ENCODE data around the gene BAIAP2. TPM values are rescaled to one million over a fixed set of nuclear protein-coding genes. Genes with fewer than 3 reads are reported as not detected.
A peak's percentile ranks its signal among the peaks of the same experiment; 100 is the strongest.

The BAIAP2 gene
- total and polyA plus RNA-seq, 7 donors, result 6.5 to 52.3 (median 32.6) TPM

GRCh38 chr17:81080019-81080418 is 45.1 kb downstream of the BAIAP2 start:
- Histone ChIP-seq H3K36me3 (peaks cover 2 to 18% (median 7%) of the 10 kb centered on the region in 4 donors), H3K4me3 (no peak overlapping the region), H3K4me1 (peaks cover 0 to 61% (median 37%) of the 10 kb centered on the region in 4 donors), H3K27me3 (no peaks in the 10 kb centered on the region), H3K9me3 (no peaks in the 10 kb centered on the region), H3K27ac (no peak overlapping the region)
- TF ChIP-seq EP300 (IDR thresholded peaks at IDR 0.05) (no peak), POLR2A (IDR thresholded peaks at IDR 0.05) (no peak), POLR2AphosphoS5 (IDR thresholded peaks at IDR 0.05) (no peak)
- 71 to 83% methylated on average over 19 of the region's 19 CpGs for WGBS, 2 donors
- DNase-seq, result no peak
- intact Hi-C loops (cut with DNase I), result no loop called here

DNA sequence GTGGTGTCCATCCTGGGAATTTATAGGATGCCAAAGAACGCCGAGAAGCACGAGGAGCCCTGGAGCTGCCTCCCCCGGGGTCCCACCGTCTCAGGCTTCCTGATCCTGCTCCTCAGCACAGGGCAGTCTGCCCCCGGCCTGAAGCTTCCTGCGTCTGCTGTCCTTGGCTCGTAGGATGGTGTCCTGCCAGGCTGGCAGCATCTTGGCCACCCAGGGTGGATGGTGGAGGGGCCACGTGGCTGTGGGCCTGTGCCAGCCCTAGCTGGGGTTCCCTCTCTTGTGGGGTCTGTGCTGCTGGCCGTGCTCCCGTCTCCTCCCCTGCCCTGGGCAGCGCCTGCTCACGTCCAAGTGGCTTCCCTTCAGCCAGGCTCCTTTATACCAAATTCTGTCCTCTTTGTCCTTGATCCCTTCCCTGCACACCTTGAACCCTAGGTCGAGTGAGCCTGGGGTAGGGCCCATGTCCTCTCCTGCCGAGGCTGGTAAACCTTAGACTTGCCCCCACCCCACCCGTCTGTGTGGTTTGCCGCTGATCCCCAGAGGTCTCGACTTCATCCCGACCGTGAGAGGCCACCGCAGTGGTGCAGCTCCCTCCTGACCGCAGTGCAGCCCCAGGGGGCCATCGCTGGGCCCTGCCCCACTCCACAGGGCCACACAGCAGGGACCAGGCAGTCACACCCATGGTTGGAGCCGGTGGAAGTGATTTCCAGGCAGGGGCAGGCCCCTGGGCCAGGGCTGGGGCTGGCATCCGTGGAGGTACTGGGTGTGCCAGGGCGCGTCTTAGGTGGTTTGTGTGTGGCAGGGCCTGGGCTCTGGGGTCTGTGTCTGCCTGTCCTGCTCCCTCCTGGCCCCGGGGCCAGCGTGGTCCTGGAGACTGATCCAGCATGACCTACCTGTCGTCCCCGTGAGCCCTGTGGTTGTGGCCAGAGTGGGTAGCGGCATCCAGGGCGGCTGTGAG is 46.5 kb downstream of the BAIAP2 start:
- 88 to 91% methylated on average over 33 of the region's 33 CpGs for WGBS, 2 donors
- intact Hi-C loops (cut with DNase I), result no loop called here
- no peak overlapping the region for H3K4me3 ChIP-seq
- peaks cover 12 to 27% (median 19%) of the 10 kb centered on the region in 4 donors for H3K36me3 ChIP-seq
- H3K4me1 ChIP-seq, result peaks cover 0 to 61% (median 37%) of the 10 kb centered on the region in 4 donors
- no peak for TF ChIP-seq POLR2A (IDR thresholded peaks at IDR 0.05)
- H3K27me3 ChIP-seq, result no peaks in the 10 kb centered on the region
- no peak for DNase-seq
- peak overlapping the region in 3 of 4 donors; percentile 69 to 82 (median 71) for H3K27ac ChIP-seq
- no peaks in the 10 kb centered on the region for H3K9me3 ChIP-seq

- intact Hi-C loops (cut with DNase I), result no loop called here
- WGBS, 2 donors, result 93 to 94% methylated on average over 33 of the region's 33 CpGs
- H3K4me3 ChIP-seq, result no peak overlapping the region
- H3K36me3 ChIP-seq, result peaks cover 12 to 29% (median 25%) of the 10 kb centered on the region in 4 donors
- H3K4me1 ChIP-seq, result peaks cover 0 to 61% (median 37%) of the 10 kb centered on the region in 4 donors
- TF ChIP-seq POLR2A (IDR thresholded peaks at IDR 0.05), result no peak
- no peak for TF ChIP-seq EP300 (IDR thresholded peaks at IDR 0.05)
- TF ChIP-seq CTCF (IDR thresholded peaks at IDR 0.05), result no peak
- no peak for TF ChIP-seq POLR2AphosphoS5 (IDR thresholded peaks at IDR 0.05)
- no peaks in the 10 kb centered on the region for H3K27me3 ChIP-seq
- H3K27ac ChIP-seq, result peak overlapping the region; percentile 46 to 82 (median 70)
- no peaks in the 10 kb centered on the region for H3K9me3 ChIP-seq
- no peak for DNase-seq
Measured at GRCh38 chr17:81082177-81083073, 47.5 kb downstream of the BAIAP2 start.

GRCh38 chr17:81083125-81083765 is 48.3 kb downstream of the BAIAP2 start:
- intact Hi-C loops (cut with DNase I), result no loop called here
- Histone ChIP-seq H3K4me1 (peaks cover 0 to 61% (median 37%) of the 10 kb centered on the region in 4 donors), H3K36me3 (peaks cover 13 to 37% (median 31%) of the 10 kb centered on the region in 4 donors), H3K9me3 (no peaks in the 10 kb centered on the region), H3K27me3 (no peaks in the 10 kb centered on the region), H3K27ac (peak overlapping the region; percentile 46 to 82 (median 70)), H3K4me3 (no peak overlapping the region)
- DNase-seq, result no peak
- WGBS, 2 donors, result 77 to 89% methylated on average over 27 of the region's 27 CpGs
- no peak for TF ChIP-seq EP300 (IDR thresholded peaks at IDR 0.05)
- TF ChIP-seq POLR2A (IDR thresholded peaks at IDR 0.05), result no peak
- no peak for TF ChIP-seq POLR2AphosphoS5 (IDR thresholded peaks at IDR 0.05)
- TF ChIP-seq CTCF (IDR thresholded peaks at IDR 0.05), result no peak

DNA sequence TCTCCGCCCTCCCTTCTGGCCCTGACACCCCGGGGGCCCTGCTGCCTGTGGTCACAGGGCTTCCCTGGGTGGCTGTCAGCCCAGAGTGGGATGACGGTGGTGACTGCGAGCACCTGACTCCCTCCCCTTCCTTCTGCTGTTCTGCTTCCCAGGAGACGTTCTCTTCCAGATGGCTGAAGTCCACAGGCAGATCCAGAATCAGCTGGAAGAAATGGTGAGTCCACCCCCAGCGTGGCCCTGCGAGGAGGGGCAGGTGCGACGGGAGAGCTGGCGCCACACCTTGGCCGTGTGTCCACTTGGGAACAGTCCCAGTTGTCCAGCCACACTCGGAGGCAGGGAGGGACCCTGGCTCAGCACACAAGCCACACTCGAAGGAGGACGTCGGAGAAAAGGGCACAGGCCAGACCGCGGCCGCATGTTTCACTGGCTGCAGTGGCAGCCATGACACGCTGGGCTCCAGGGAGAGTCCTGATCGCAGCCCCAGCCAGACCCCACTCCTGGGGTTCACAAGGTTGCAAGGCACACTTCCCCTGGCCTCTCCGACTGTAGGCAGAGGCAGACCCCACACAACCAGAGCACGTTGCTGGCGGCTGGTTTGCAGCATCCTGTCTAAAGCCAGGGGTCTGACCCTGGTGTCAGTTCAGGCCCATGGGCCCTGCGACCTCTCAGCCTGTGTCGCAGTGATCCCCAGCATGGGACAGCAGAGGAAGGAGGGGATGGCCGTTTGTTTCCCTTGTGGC is 49.9 kb downstream of the BAIAP2 start:
- intact Hi-C loops (cut with DNase I), result no loop called here

More for the DNA sequence above, 49.9 kb downstream of the BAIAP2 start:
- Histone ChIP-seq H3K36me3 (peaks cover 17 to 53% (median 39%) of the 10 kb centered on the region in 4 donors), H3K27me3 (no peaks in the 10 kb centered on the region), H3K27ac (peak overlapping the region in 1 of 4 donors; percentile 31), H3K4me3 (no peak overlapping the region), H3K4me1 (peaks cover 0 to 51% (median 36%) of the 10 kb centered on the region in 4 donors), H3K9me3 (no peaks in the 10 kb centered on the region)
- 87 to 89% methylated on average over 26 of the region's 26 CpGs for WGBS, 2 donors
- no peak for DNase-seq
- TF ChIP-seq CTCF (IDR thresholded peaks at IDR 0.05) (no peak), POLR2A (IDR thresholded peaks at IDR 0.05) (no peak), POLR2AphosphoS5 (IDR thresholded peaks at IDR 0.05) (no peak), EP300 (IDR thresholded peaks at IDR 0.05) (no peak)
